Mesothelial cell of epicardium (in vitro differentiated cells): ENCODE data around the gene ROBO1. TPM values are rescaled to one million over a fixed set of nuclear protein-coding genes. Genes with fewer than 3 reads are reported as not detected.

Experiments used
- DNase-seq, 2 experiments: peaks; one replicate each; pipeline ENCODE4 v3.0.0; 2021; ENCODE audit warnings: low spot score in 2 of 2; ENCODE audit not compliant: unreplicated experiment in 2 of 2
- H3K27ac Mint-ChIP-seq: 2 replicates; pipeline ENCODE4 v1.8.0; 2021; ENCODE audit warnings: mixed read lengths
- H3K27me3 Mint-ChIP-seq: 2 replicates; pipeline ENCODE4 v1.8.0; 2021; ENCODE audit warnings: low read depth, mixed read lengths
- H3K36me3 Mint-ChIP-seq: 2 replicates; pipeline ENCODE4 v1.8.0; 2021; ENCODE audit warnings: mixed read lengths
- H3K4me1 Mint-ChIP-seq: 2 replicates; pipeline ENCODE4 v1.8.0; 2021; ENCODE audit warnings: mixed read lengths
- H3K4me3 Mint-ChIP-seq: 2 replicates; pipeline ENCODE4 v1.8.0; 2021; ENCODE audit warnings: mild to moderate bottlenecking, moderate library complexity, mixed read lengths
- H3K9me3 Mint-ChIP-seq: 2 replicates; pipeline ENCODE4 v1.8.0; 2021; ENCODE audit warnings: mixed read lengths
- CTCF ChIP-seq: fragments of 200-600 bp; sonication (generic); IDR thresholded peaks from one replicate; pipeline ENCODE4 v1.5.0; 2021; ENCODE audit warnings: antibody characterized with exemption; ENCODE audit not compliant: unreplicated experiment
- total RNA-seq: library from RNA; stranded (reverse); gene quantifications from 3 replicates; pipeline ENCODE4 v1.2.1, GENCODE V29; 2021

Gene ROBO1
- total RNA-seq, 1 donor from 2014 or later = 143 TPM

- H3K9me3 Mint-ChIP-seq = no peaks in the 10 kb centered on the region
These were observed 656.3 kb downstream of the ROBO1 start for GRCh38 chr3:79111375-79112052.

GRCh38 chr3:79109754-79110153, 658.0 kb downstream of the ROBO1 start:
- Mint-ChIP-seq H3K27ac (no peak overlapping the region), H3K4me1 (peaks cover 4% of the 10 kb centered on the region), H3K36me3 (no peaks in the 10 kb centered on the region), H3K9me3 (no peaks in the 10 kb centered on the region), H3K4me3 (no peak overlapping the region), H3K27me3 (no peaks in the 10 kb centered on the region)
- no peak for TF ChIP-seq CTCF
- DNase-seq = no peak

More at GRCh38 chr3:79111375-79112052, 656.3 kb downstream of the ROBO1 start:
- Mint-ChIP-seq H3K27me3 (no peaks in the 10 kb centered on the region), H3K4me1 (peaks cover 4% of the 10 kb centered on the region), H3K27ac (no peak overlapping the region), H3K4me3 (no peak overlapping the region), H3K36me3 (no peaks in the 10 kb centered on the region)
- no peak for TF ChIP-seq CTCF
- DNase-seq = no peak

- DNase-seq = no peak
- TF ChIP-seq CTCF = no peak
- Mint-ChIP-seq H3K27ac (no peak overlapping the region), H3K4me3 (no peak overlapping the region), H3K27me3 (no peaks in the 10 kb centered on the region), H3K4me1 (peaks cover 7% of the 10 kb centered on the region), H3K9me3 (no peaks in the 10 kb centered on the region), H3K36me3 (no peaks in the 10 kb centered on the region)
These were observed 664.5 kb downstream of the ROBO1 start for GRCh38 chr3:79103307-79103706.

GRCh38 chr3:79097964-79098660, 669.7 kb downstream of the ROBO1 start:
- H3K36me3 Mint-ChIP-seq = no peaks in the 10 kb centered on the region
- H3K4me3 Mint-ChIP-seq = no peak overlapping the region
- TF ChIP-seq CTCF = no peak
- no peak for DNase-seq
- no peaks in the 10 kb centered on the region for H3K27me3 Mint-ChIP-seq
- H3K27ac Mint-ChIP-seq = no peak overlapping the region
- H3K9me3 Mint-ChIP-seq = peaks cover 3% of the 10 kb centered on the region
- peaks cover 5% of the 10 kb centered on the region for H3K4me1 Mint-ChIP-seq

GRCh38 chr3:79094654-79095053, 673.1 kb downstream of the ROBO1 start:
- Mint-ChIP-seq H3K4me3 (no peak overlapping the region), H3K27ac (no peak overlapping the region), H3K4me1 (no peaks in the 10 kb centered on the region), H3K27me3 (no peaks in the 10 kb centered on the region), H3K36me3 (no peaks in the 10 kb centered on the region), H3K9me3 (peaks cover 3% of the 10 kb centered on the region)
- no peak for DNase-seq
- TF ChIP-seq CTCF = no peak
